ENCODE measurements around the gene PITPNC1. TPM values are rescaled to one million over a fixed set of nuclear protein-coding genes. Genes with fewer than 3 reads are reported as not detected.
"Not testable (repeated sequence)": the region's sequence is repeated elsewhere in the genome, so short reads cannot be mapped to it uniquely, and the experiment has no call there.

Gene PITPNC1
- total RNA-seq: 25.4 TPM
- long read RNA-seq, partial matches to known transcripts: 5 of 68 reads
- long read RNA-seq, other reads (novel, unspliced or antisense): 63 of 68 reads

GRCh38 chr17:67376737-67377487 is at the start of gene PITPNC1:
PITPNC1 (plus strand) TSS chr17:67377281.
- Histone ChIP-seq H3K27me3 (no peaks in the 10 kb centered on the region), H3K4me1 (peaks cover 17% of the 10 kb centered on the region), H3K4me3 (peak within 1 kb of the TSS; percentile 87), H3K9me3 (no peaks in the 10 kb centered on the region), H3K27ac (peak within 1 kb of the TSS; percentile 89), H3K36me3 (no peaks in the 10 kb centered on the region)
- peak; percentile 88 for ATAC-seq
- intact Hi-C loops (cut with DNase I): loop anchor here (10.0 kb wide), 1 partner anchor 318 kb away; no protein-coding TSS in a partner anchor
- no peak for TF ChIP-seq CTCF (IDR thresholded peaks at IDR 0.05)
- peak; percentile 94 for DNase-seq

GRCh38 chr17:67328026-67328425 is 49.1 kb upstream of the PITPNC1 start:
- Histone ChIP-seq H3K4me1 (no peaks in the 10 kb centered on the region), H3K4me3 (no peak overlapping the region), H3K27ac (no peak overlapping the region), H3K27me3 (no peaks in the 10 kb centered on the region), H3K36me3 (no peaks in the 10 kb centered on the region), H3K9me3 (no peaks in the 10 kb centered on the region)
- TF ChIP-seq CTCF (IDR thresholded peaks at IDR 0.05): no peak
- DNase-seq (no peak), ATAC-seq (no peak)
- intact Hi-C loops (cut with DNase I): no loop called here

- ATAC-seq; H3K9me3 ChIP-seq; H3K27ac ChIP-seq; intact Hi-C loops (cut with DNase I); DNase-seq; H3K4me1 ChIP-seq; H3K36me3 ChIP-seq; H3K27me3 ChIP-seq; H3K4me3 ChIP-seq: not testable (repeated sequence)
These were observed 45.5 kb upstream of the PITPNC1 start for GRCh38 chr17:67331381-67332161.

GRCh38 chr17:67332162-67332508 is 44.9 kb upstream of the PITPNC1 start:
- H3K4me1 ChIP-seq: not testable (repeated sequence)

GRCh38 chr17:67335245-67335835 is 41.7 kb upstream of the PITPNC1 start:
- intact Hi-C loops (cut with DNase I): no loop called here
- ATAC-seq: no peak
- no peaks in the 10 kb centered on the region for H3K4me1 ChIP-seq
- peaks cover 18% of the 10 kb centered on the region for H3K36me3 ChIP-seq
- no peak for TF ChIP-seq CTCF (IDR thresholded peaks at IDR 0.05)
- no peak overlapping the region for H3K27ac ChIP-seq
- DNase-seq: no peak
- no peaks in the 10 kb centered on the region for H3K9me3 ChIP-seq
- no peaks in the 10 kb centered on the region for H3K27me3 ChIP-seq
- H3K4me3 ChIP-seq: no peak overlapping the region

More at GRCh38 chr17:67332162-67332508, 44.9 kb upstream of the PITPNC1 start:
- ATAC-seq; H3K36me3 ChIP-seq; H3K27me3 ChIP-seq; H3K27ac ChIP-seq; H3K4me3 ChIP-seq; DNase-seq; H3K9me3 ChIP-seq; intact Hi-C loops (cut with DNase I): not testable (repeated sequence)

- intact Hi-C loops (cut with DNase I): no loop called here
- Histone ChIP-seq H3K9me3 (no peaks in the 10 kb centered on the region), H3K27me3 (no peaks in the 10 kb centered on the region), H3K27ac (no peak overlapping the region), H3K4me1 (no peaks in the 10 kb centered on the region), H3K36me3 (peaks cover 33% of the 10 kb centered on the region), H3K4me3 (no peak overlapping the region)
- TF ChIP-seq CTCF (IDR thresholded peaks at IDR 0.05): no peak
- DNase-seq (no peak), ATAC-seq (no peak)
These were observed 40.2 kb upstream of the PITPNC1 start for GRCh38 chr17:67336859-67337258.

- intact Hi-C loops (cut with DNase I); ATAC-seq; H3K4me3 ChIP-seq; H3K27ac ChIP-seq; DNase-seq; H3K27me3 ChIP-seq; H3K9me3 ChIP-seq; H3K4me1 ChIP-seq: not testable (repeated sequence)
- H3K36me3 ChIP-seq: peaks cover 48% of the 10 kb centered on the region
These were observed 38.7 kb upstream of the PITPNC1 start for GRCh38 chr17:67338353-67338752.

Data from upper lobe of right lung (tissue), 1 donor.